Measurements from ENCODE around the gene FAM221B.

The FAM221B gene

GRCh38 chr9:35814841-35815543 lies 13.5 kb downstream of the FAM221B start, which contains the start of gene HINT2:
Gene HINT2, minus strand, starts transcription at chr9:35815042. Its CDS starts 63 bp downstream, at chr9:35814979.
- peak; percentile 97 for DNase-seq

GRCh38 chr9:35814106-35814840 lies 14.3 kb downstream of the FAM221B start:
- no peak for DNase-seq

GRCh38 chr9:35813434-35814105 lies 15.0 kb downstream of the FAM221B start:
- no peak for DNase-seq

GRCh38 chr9:35812025-35812602 lies 16.4 kb downstream of the FAM221B start, which contains the start of gene SPAG8:
Gene SPAG8, minus strand, starts transcription at chr9:35812262. Its CDS starts 115 bp downstream, at chr9:35812147.
- peak; percentile 86 for DNase-seq

- no peak for DNase-seq
These were observed 17.0 kb downstream of the FAM221B start for GRCh38 chr9:35811381-35812024.

GRCh38 chr9:35810122-35810521 lies 18.4 kb downstream of the FAM221B start:
- no peak for DNase-seq

- DNase-seq: no peak
These were observed 20.1 kb downstream of the FAM221B start for GRCh38 chr9:35808433-35808832.

- no peak for DNase-seq
These were observed 22.4 kb downstream of the FAM221B start for GRCh38 chr9:35806101-35806500.

GRCh38 chr9:35801328-35802128 lies 27.0 kb downstream of the FAM221B start:
- no peak for DNase-seq

- DNase-seq: no peak
These were observed 28.0 kb downstream of the FAM221B start for GRCh38 chr9:35800530-35800929.

- no peak for DNase-seq
These were observed 29.7 kb downstream of the FAM221B start for GRCh38 chr9:35798658-35799374.

- DNase-seq: no peak
These were observed 31.0 kb downstream of the FAM221B start for GRCh38 chr9:35797311-35798109.

- DNase-seq: no peak
These were observed 32.8 kb downstream of the FAM221B start for GRCh38 chr9:35795695-35796094.

- DNase-seq: no peak
These were observed 35.1 kb downstream of the FAM221B start for GRCh38 chr9:35793461-35793860.

- DNase-seq: no peak
These were observed 35.7 kb downstream of the FAM221B start for GRCh38 chr9:35792826-35793225.

- no peak for DNase-seq
These were observed 36.3 kb downstream of the FAM221B start for GRCh38 chr9:35792024-35792813.

- DNase-seq: no peak
These were observed 37.1 kb downstream of the FAM221B start, which contains the start of gene NPR2 for GRCh38 chr9:35791297-35791921. Gene NPR2, plus strand, starts transcription at chr9:35791591. Its CDS starts 818 bp downstream, at chr9:35792409.

GRCh38 chr9:35790385-35791296 lies 37.9 kb downstream of the FAM221B start:
- peak; percentile 35 for DNase-seq
